Thoracic aorta (tissue), 2 donors: ENCODE data around the gene ELSPBP1. TPM values are rescaled to one million over a fixed set of nuclear protein-coding genes. Genes with fewer than 3 reads are reported as not detected.
"Not testable (repeated sequence)": the region's sequence is repeated elsewhere in the genome, so short reads cannot be mapped to it uniquely, and the experiment has no call there.

Experiments used
- ATAC-seq: fragments of 150-250 bp; one replicate; pipeline ENCODE4 v1.8.0; 2017; ENCODE audit warnings: low read depth; ENCODE audit not compliant: insufficient number of reproducible peaks, low FRiP score
- DNase-seq: peaks from one replicate; pipeline ENCODE4 v3.0.0-alpha.2; 2020; ENCODE audit warnings: low spot score
- H3K27ac ChIP-seq, 2 donors: fragments of 200-600 bp; sonication (generic); 1 replicate in 1 of 2; 2 replicates in 1 of 2; pipeline ENCODE4 v1.5.1; 2016; ENCODE audit warnings: mild to moderate bottlenecking in 2 of 2, moderate library complexity in 2 of 2
- H3K27me3 ChIP-seq: fragments of 200-600 bp; sonication (generic); replicated peaks from 2 replicates; pipeline ENCODE4 v1.6.0; 2016; ENCODE audit warnings: mild to moderate bottlenecking; ENCODE audit not compliant: insufficient read depth
- H3K36me3 ChIP-seq: fragments of 200-600 bp; sonication (generic); one replicate; pipeline ENCODE4 v1.5.1; 2016
- H3K4me1 ChIP-seq, 2 donors: fragments of 200-600 bp; sonication (generic); 1 replicate in 1 of 2; 2 replicates in 1 of 2; pipeline versions ENCODE4 v1.5.1 to v1.6.0; 2016; ENCODE audit warnings: low read depth in 2 of 2, mild to moderate bottlenecking in 1 of 2; ENCODE audit not compliant: control insufficient read depth in 1 of 2
- H3K4me3 ChIP-seq: fragments of 200-600 bp; sonication (generic); 2 replicates; pipeline ENCODE4 v1.5.1; 2016; ENCODE audit warnings: mild to moderate bottlenecking
- H3K9me3 ChIP-seq: fragments of 200-600 bp; sonication (generic); 2 replicates; pipeline ENCODE4 v1.5.1; 2016
- total RNA-seq, 2 donors: library from RNA; depleted of rRNA; stranded (reverse); fragments of >200 nt; gene quantifications; one replicate each; pipeline versions ENCODE4 v1.1.0 to v1.2.3, GENCODE V29; 2016
- TF ChIP-seq, protein P1 (sequence below): fragments of 200-600 bp; sonication (generic); IDR thresholded peaks from one replicate; pipeline ENCODE4 v1.5.1; 2019; ENCODE audit warnings: antibody characterized with exemption

ELSPBP1 gene
- total RNA-seq: not detected

DNA sequence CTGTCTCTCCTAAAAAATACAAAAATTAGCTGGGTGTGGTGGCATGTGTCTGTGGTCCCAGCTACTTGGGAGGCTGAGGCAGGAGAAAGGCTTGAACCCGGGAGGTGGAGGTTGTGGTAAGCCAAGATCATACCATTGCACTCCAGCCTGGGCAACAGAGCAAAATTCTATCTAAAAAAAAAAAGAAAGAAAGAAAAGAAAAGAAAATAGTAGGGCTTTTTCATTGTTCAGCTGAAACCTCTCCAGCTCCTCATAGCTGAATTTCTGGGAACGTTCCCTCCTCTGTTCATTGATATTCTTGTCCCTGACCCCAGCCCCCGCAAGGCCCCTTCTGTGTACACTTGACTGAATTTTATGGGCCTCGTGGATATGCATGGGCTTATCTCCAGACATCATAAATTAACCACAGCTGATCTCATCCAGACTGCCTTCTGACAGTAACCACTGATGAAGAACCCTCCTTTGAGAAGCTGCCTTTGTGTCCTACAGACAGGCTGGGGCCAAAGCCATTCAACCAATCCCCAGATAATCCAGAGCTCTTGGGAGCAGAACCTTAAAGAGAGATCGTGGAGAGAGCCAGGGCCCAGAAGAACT, at the start of gene ELSPBP1:
Gene ELSPBP1 (plus strand): TSS at position 424 of the 594 bp plus-strand sequence. CDS start 14,036 bp downstream, outside the sequence.
- Histone ChIP-seq H3K4me3 (no peak within 1 kb of the TSS), H3K36me3 (no peaks in the 10 kb centered on the region), H3K27me3 (no peaks in the 10 kb centered on the region), H3K4me1 (no peaks in the 10 kb centered on the region), H3K9me3 (no peaks in the 10 kb centered on the region), H3K27ac (no peak within 1 kb of the TSS)
- TF ChIP-seq, protein P1, sequence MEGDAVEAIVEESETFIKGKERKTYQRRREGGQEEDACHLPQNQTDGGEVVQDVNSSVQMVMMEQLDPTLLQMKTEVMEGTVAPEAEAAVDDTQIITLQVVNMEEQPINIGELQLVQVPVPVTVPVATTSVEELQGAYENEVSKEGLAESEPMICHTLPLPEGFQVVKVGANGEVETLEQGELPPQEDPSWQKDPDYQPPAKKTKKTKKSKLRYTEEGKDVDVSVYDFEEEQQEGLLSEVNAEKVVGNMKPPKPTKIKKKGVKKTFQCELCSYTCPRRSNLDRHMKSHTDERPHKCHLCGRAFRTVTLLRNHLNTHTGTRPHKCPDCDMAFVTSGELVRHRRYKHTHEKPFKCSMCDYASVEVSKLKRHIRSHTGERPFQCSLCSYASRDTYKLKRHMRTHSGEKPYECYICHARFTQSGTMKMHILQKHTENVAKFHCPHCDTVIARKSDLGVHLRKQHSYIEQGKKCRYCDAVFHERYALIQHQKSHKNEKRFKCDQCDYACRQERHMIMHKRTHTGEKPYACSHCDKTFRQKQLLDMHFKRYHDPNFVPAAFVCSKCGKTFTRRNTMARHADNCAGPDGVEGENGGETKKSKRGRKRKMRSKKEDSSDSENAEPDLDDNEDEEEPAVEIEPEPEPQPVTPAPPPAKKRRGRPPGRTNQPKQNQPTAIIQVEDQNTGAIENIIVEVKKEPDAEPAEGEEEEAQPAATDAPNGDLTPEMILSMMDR: no peak
- DNase-seq: no peak
- ATAC-seq: no peak

DNA sequence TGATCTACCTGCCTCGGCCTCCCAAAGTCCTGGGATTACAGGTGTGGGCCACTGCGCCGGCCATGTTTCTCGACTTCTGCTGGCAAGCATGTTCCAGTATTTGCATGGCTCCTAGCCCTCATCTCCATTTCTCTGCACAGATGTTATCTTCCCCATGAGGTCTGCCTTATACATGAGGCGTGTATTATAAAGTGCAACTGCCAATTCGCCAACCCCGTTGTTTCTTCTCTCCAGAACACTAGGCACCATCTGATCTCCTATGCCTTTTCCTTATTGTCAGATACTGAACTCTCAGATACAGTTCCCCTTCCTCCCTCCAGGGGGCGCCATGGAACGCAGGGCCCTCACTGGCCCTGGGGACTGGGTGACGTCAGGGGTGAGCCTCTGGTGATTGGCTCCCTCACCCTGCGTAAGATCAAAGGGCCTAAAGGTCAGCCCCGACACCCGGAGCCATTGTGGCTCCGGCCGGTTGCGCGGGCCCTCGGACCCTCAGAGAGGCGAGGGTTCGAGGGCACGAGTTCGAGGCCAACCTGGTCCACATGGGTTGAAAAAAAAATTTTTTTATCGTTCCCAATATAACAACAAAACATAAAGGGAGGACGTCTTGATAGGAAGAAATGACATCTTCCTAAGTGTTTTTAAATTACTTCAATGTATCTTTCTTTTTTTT, 44.4 kb upstream of the ELSPBP1 start:
- DNase-seq, H3K27ac ChIP-seq, H3K36me3 ChIP-seq, H3K4me1 ChIP-seq, H3K9me3 ChIP-seq, H3K4me3 ChIP-seq, ATAC-seq, H3K27me3 ChIP-seq: not testable (repeated sequence)
- TF ChIP-seq, protein P1: peak; percentile 29

DNA sequence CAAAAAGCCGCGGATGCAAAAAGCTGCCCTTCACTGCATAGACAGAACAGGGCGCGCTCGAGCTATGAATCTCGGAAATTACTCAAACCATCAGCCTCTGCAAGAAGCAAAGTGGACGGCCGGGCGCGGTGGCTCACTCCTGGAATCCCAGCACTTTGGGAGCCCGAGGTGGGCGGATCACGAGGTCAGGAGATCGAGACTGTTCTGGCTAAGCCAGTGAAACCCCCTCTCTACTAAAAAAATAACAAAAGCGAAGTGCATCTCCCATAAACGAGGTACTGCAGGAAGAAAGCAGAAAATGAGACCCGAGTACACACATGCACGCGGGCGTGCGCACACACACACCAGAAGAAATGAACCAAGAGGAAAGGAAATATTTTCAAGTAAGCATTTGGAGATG, 42.3 kb upstream of the ELSPBP1 start:
- not testable (repeated sequence) for H3K4me1 ChIP-seq, H3K36me3 ChIP-seq, H3K27me3 ChIP-seq, H3K4me3 ChIP-seq, DNase-seq, H3K9me3 ChIP-seq, ATAC-seq, H3K27ac ChIP-seq

DNA sequence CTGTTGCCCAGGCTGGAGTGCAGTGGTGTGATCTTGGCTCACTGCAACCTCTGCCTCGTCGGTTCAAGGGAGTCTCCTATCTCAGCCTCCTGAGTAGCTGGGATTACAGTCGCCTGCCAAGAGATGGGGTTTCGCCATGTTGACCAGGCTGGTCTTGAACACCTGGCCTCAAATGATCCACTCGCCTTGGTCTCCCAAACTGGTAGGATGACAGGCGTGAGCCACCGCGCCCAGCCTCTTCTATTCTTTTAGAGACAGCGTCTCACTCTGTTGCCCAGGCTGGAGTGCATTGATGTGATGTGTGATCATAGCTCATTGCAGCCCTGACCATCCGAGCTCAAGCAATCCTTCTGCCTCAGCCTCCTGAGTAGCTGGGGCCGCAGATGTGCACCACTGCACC, 38.5 kb upstream of the ELSPBP1 start:
- H3K27ac ChIP-seq, H3K4me3 ChIP-seq, ATAC-seq, H3K9me3 ChIP-seq, H3K4me1 ChIP-seq, DNase-seq, H3K36me3 ChIP-seq, H3K27me3 ChIP-seq: not testable (repeated sequence)

DNA sequence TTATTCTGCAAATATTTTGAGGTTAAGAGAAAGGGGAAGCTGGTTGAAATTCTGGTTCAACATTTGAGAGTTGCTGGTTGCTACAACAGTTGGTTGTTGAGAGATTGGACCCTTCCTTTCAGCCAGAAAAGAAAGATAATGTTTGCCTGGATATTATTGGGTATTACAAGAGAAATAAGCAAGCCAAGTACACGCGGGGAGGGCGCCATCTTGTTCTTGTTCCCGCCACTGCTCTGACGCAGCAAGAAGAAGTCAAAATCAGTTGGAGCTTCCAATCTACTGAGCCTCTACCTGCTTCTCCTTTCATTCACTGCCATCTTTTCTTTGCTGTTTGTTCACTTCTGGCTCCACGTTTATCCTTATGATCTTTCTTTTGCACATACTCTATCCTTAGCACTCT, 20.9 kb upstream of the ELSPBP1 start:
- Histone ChIP-seq H3K4me3 (no peak overlapping the region), H3K36me3 (no peaks in the 10 kb centered on the region), H3K9me3 (no peaks in the 10 kb centered on the region), H3K27ac (no peak overlapping the region), H3K4me1 (no peaks in the 10 kb centered on the region), H3K27me3 (no peaks in the 10 kb centered on the region)
- ATAC-seq: no peak
- DNase-seq: no peak
- TF ChIP-seq, protein P1: no peak

DNA sequence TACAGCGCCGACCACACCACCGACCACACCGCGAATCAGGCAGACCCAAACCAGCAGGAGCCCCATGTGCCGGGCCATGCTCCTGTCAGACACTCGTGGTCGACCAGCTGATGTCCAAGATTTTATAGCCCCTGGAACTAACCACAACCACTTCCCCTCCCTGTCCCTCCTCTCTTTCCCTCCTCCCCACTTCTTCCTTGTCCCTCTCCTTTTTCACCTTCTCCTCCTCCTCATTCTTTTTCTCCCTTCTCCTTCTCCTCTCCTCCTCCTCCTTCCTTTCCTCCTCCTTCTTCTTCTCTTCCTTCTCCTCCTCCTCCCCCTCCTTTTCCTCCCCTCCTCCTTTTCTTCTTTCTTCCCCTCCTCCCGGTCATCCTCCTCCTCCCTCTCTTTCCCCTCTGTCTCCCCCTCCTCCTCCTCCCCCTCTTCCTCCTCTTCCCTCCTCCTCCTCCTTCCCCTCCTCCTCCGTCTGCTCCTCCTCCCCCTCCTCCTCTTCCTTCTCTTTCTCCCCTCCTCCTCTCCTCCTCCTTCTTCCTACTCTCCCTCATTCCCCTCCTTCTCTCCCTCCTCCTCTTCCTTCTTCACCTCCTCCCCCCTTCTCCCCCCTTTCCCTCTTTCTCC, 3.1 kb upstream of the ELSPBP1 start:
- no peak for DNase-seq
- Histone ChIP-seq H3K4me1 (no peaks in the 10 kb centered on the region), H3K9me3 (no peaks in the 10 kb centered on the region), H3K27me3 (no peaks in the 10 kb centered on the region), H3K4me3 (no peak overlapping the region), H3K36me3 (no peaks in the 10 kb centered on the region), H3K27ac (no peak overlapping the region)
- no peak for ATAC-seq
- TF ChIP-seq, protein P1: no peak
